GM12801 (cell line): Measurements from ENCODE around the gene CNIH4.

ENCODE experiments used
- CTCF ChIP-seq: IDR thresholded peaks from one replicate; pipeline ENCODE4 v1.5.1; 2011; ENCODE audit warnings: control low read depth; ENCODE audit not compliant: insufficient read length; ENCODE audit errors: extremely low read depth

The CNIH4 gene

DNA sequence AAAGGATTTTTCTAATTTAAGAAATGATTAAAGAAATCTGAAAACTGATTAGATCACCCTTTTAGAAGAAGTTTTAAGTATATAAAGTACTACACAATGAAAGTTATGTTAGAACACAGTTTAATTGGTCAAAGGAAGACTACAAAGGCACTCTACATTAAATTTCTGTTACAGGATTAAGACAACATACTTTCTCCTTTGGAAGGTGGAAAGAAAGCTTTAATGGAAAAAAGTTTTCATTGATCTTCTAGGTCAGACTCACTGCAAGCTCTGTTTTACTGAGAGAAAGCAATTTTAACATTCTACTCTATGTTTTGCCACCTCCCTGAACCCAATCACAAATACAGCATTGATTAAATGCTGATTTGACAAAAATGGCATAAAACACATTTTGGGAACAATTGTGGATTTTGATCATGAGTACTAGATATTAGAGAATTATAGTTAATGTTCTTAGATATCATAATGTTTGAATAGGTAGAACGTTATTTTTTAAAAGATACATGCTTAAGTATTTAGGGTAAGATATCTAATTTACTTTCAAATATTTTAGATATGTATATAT, 45.9 kb downstream of the CNIH4 start:
- no peak for TF ChIP-seq CTCF

DNA sequence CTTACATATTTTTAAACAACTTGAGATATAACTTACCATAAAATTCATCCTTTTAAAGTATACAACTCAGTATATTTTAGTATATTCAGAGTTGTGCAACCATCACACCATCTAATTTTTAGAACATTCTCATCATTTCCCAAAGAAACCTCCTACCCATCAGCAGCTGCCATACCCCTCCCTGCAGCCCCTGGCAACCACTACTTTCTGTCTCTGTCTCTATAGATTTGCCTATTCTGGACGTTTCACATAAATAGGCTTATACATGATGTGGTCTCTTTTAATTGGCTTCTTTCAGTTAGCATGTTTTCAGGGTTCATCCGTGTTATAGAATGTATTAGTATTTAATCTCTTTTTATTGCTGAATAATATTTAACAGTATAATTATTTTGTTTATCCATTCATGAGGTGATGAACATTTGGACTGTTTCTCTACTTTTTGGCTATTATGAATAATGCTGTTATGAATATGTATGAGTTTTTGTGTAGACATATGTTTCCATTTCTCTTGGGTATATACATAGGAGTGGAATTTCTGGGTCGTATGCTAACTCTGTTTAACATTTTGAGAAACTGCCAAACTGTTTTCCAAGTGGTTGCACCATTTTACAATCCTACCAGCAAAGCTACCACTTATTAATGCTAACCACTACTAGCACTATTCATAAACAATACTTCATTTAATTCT, 48.4 kb downstream of the CNIH4 start:
- TF ChIP-seq CTCF, result no peak

GRCh38 chr1:224405604-224405970, 48.9 kb downstream of the CNIH4 start:
- no peak for TF ChIP-seq CTCF

DNA sequence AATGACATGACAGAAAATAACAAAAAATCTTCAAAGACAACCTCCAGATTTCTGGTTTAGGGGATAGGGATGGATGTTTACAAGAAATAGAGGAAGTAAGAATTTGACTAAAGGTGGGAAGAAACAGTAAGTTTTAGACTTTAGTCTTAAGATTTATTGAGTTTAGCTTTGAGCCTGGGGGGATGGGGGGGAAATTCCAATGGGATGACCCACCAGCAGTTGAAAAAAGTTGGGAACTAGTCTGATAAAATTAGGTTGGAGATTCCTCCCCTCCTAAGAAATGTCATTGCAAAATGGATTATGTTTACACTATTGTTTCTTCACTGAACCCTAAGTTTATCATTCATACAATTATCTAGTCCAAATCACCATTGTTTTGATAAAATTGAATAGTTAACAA, 49.5 kb downstream of the CNIH4 start:
- no peak for TF ChIP-seq CTCF

DNA sequence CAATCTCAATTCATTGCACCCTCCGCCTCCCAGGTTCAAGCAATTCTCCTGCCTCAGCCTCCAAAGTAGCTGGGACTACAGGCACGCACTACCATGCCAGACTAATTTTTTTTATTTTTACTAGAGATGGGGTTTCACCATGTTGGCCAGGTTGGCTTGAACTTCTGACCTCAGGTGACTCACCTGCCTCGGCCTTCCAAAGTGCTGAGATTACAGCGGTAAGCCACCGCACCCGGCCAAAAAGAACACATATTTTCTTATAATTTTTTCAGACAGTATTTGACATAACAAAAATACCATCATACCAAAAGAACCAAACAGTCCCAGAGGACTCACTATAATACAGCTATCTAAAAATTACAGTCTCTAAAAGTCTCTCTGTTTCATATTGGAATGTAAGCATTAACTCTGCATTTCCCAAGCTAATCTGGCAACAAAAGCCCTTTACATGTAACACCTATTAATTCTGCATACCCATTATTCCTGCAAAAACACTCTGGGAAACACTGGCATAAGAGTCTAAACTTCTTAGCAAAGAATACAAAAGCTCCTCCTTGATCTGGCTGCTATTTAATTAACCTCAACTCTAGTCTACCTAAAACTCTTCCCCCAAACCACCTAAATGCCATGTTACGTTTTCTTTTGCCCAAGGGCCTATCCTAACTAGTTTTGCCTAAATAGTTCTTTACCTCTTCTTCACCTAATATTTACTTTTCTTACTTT, 51.1 kb downstream of the CNIH4 start:
- no peak for TF ChIP-seq CTCF

GRCh38 chr1:224408294-224408590, 51.6 kb downstream of the CNIH4 start:
- TF ChIP-seq CTCF, result no peak

- TF ChIP-seq CTCF, result no peak
Measured at GRCh38 chr1:224411766-224412165, 55.1 kb downstream of the CNIH4 start.
